Adipocyte (in vitro differentiated cells): ENCODE data around the gene PTF1A.

Experiments
- DNase-seq: peaks from one replicate; pipeline ENCODE4 v3.0.0-alpha.2; 2015; ENCODE audit warnings: low read depth
- H3K27me3 ChIP-seq: replicated peaks from 2 replicates; pipeline ENCODE4 v1.7.0; 2013; ENCODE audit warnings: mild to moderate bottlenecking, low read length, moderate library complexity; ENCODE audit not compliant: control insufficient read depth, insufficient read depth
- H3K36me3 ChIP-seq: 2 replicates; pipeline ENCODE4 v1.7.0; 2013; ENCODE audit warnings: low read length, mild to moderate bottlenecking, moderate library complexity; ENCODE audit not compliant: control insufficient read depth, insufficient read depth, severe bottlenecking
- H3K4me1 ChIP-seq: 2 replicates; pipeline ENCODE4 v1.7.0; 2013; ENCODE audit warnings: mild to moderate bottlenecking, low read length, moderate library complexity; ENCODE audit not compliant: control insufficient read depth, insufficient read depth
- H3K4me3 ChIP-seq: 2 replicates; pipeline ENCODE4 v1.7.0; 2013; ENCODE audit warnings: mild to moderate bottlenecking, low read length, moderate library complexity
- H3K9ac ChIP-seq: 2 replicates; pipeline ENCODE4 v1.7.0; 2013; ENCODE audit warnings: mild to moderate bottlenecking, low read length, moderate library complexity
- H3K9me3 ChIP-seq: 2 replicates; pipeline ENCODE4 v1.7.0; 2013; ENCODE audit warnings: mild to moderate bottlenecking, low read length, moderate library complexity; ENCODE audit not compliant: control insufficient read depth

Gene PTF1A

GRCh38 chr10:23189024-23189423 lies 3.1 kb upstream of the PTF1A start:
- H3K9ac ChIP-seq, result no peak overlapping the region
- no peaks in the 10 kb centered on the region for H3K9me3 ChIP-seq
- no peak for DNase-seq
- H3K4me3 ChIP-seq, result no peak overlapping the region
- no peaks in the 10 kb centered on the region for H3K36me3 ChIP-seq
- peaks cover 45% of the 10 kb centered on the region for H3K27me3 ChIP-seq
- H3K4me1 ChIP-seq, result no peaks in the 10 kb centered on the region

- Histone ChIP-seq H3K9ac (no peak overlapping the region), H3K9me3 (peaks cover 8% of the 10 kb centered on the region), H3K27me3 (peaks cover 66% of the 10 kb centered on the region), H3K4me3 (no peak overlapping the region), H3K4me1 (no peaks in the 10 kb centered on the region), H3K36me3 (no peaks in the 10 kb centered on the region)
- DNase-seq, result no peak
These were observed 994 bp upstream of the PTF1A start for GRCh38 chr10:23190872-23191763.

GRCh38 chr10:23192712-23193434 lies 761 bp downstream of the PTF1A start:
- peaks cover 78% of the 10 kb centered on the region for H3K27me3 ChIP-seq
- DNase-seq, result no peak
- no peak overlapping the region for H3K4me3 ChIP-seq
- peaks cover 8% of the 10 kb centered on the region for H3K9me3 ChIP-seq
- H3K4me1 ChIP-seq, result no peaks in the 10 kb centered on the region
- H3K36me3 ChIP-seq, result no peaks in the 10 kb centered on the region
- H3K9ac ChIP-seq, result no peak overlapping the region

GRCh38 chr10:23193435-23194074 lies 1.4 kb downstream of the PTF1A start:
- H3K36me3 ChIP-seq, result no peaks in the 10 kb centered on the region
- H3K27me3 ChIP-seq, result peaks cover 79% of the 10 kb centered on the region
- no peak for DNase-seq
- peaks cover 8% of the 10 kb centered on the region for H3K9me3 ChIP-seq
- H3K4me3 ChIP-seq, result no peak overlapping the region
- no peaks in the 10 kb centered on the region for H3K4me1 ChIP-seq
- no peak overlapping the region for H3K9ac ChIP-seq

GRCh38 chr10:23194471-23194965 lies 2.4 kb downstream of the PTF1A start:
- peaks cover 8% of the 10 kb centered on the region for H3K9me3 ChIP-seq
- no peaks in the 10 kb centered on the region for H3K36me3 ChIP-seq
- H3K9ac ChIP-seq, result no peak overlapping the region
- H3K4me3 ChIP-seq, result no peak overlapping the region
- H3K4me1 ChIP-seq, result no peaks in the 10 kb centered on the region
- H3K27me3 ChIP-seq, result peaks cover 72% of the 10 kb centered on the region
- DNase-seq, result no peak

- DNase-seq, result no peak
- H3K4me1 ChIP-seq, result no peaks in the 10 kb centered on the region
These were observed 3.1 kb downstream of the PTF1A start for GRCh38 chr10:23194966-23195845.

GRCh38 chr10:23195846-23196600 lies 3.9 kb downstream of the PTF1A start:
- H3K36me3 ChIP-seq, result no peaks in the 10 kb centered on the region
- H3K4me1 ChIP-seq, result no peaks in the 10 kb centered on the region
- no peak overlapping the region for H3K4me3 ChIP-seq
- H3K9me3 ChIP-seq, result peaks cover 8% of the 10 kb centered on the region
- no peak for DNase-seq
- H3K27me3 ChIP-seq, result peaks cover 74% of the 10 kb centered on the region
- no peak overlapping the region for H3K9ac ChIP-seq

More at GRCh38 chr10:23194966-23195845, 3.1 kb downstream of the PTF1A start:
- H3K9ac ChIP-seq, result no peak overlapping the region
- H3K27me3 ChIP-seq, result peaks cover 74% of the 10 kb centered on the region
- peaks cover 8% of the 10 kb centered on the region for H3K9me3 ChIP-seq
- no peak overlapping the region for H3K4me3 ChIP-seq
- no peaks in the 10 kb centered on the region for H3K36me3 ChIP-seq

- H3K4me3 ChIP-seq, result no peak overlapping the region
- peaks cover 73% of the 10 kb centered on the region for H3K27me3 ChIP-seq
- no peak overlapping the region for H3K9ac ChIP-seq
- H3K36me3 ChIP-seq, result no peaks in the 10 kb centered on the region
- peaks cover 8% of the 10 kb centered on the region for H3K9me3 ChIP-seq
- no peaks in the 10 kb centered on the region for H3K4me1 ChIP-seq
- DNase-seq, result no peak
These were observed 4.8 kb downstream of the PTF1A start for GRCh38 chr10:23196915-23197314.

- Histone ChIP-seq H3K4me3 (no peak overlapping the region), H3K4me1 (no peaks in the 10 kb centered on the region), H3K9ac (no peak overlapping the region), H3K27me3 (peaks cover 79% of the 10 kb centered on the region), H3K36me3 (no peaks in the 10 kb centered on the region), H3K9me3 (peaks cover 8% of the 10 kb centered on the region)
- DNase-seq, result no peak
These were observed 5.3 kb downstream of the PTF1A start for GRCh38 chr10:23197416-23197861.

GRCh38 chr10:23198610-23198939 lies 6.5 kb downstream of the PTF1A start:
- peaks cover 87% of the 10 kb centered on the region for H3K27me3 ChIP-seq
- H3K9ac ChIP-seq, result no peak overlapping the region
- no peaks in the 10 kb centered on the region for H3K36me3 ChIP-seq
- DNase-seq, result no peak
- no peak overlapping the region for H3K4me3 ChIP-seq
- no peaks in the 10 kb centered on the region for H3K4me1 ChIP-seq
- peaks cover 8% of the 10 kb centered on the region for H3K9me3 ChIP-seq
